Measurements from ENCODE around the gene RBBP7. TPM values are rescaled to one million over a fixed set of nuclear protein-coding genes. Genes with fewer than 3 reads are reported as not detected.

Gene RBBP7
- total and polyA plus RNA-seq, 10 of the 15 experiments (the other 5 are each of a cell fraction or from before 2014, with no cell fraction given): 95.3 to 277 (median 194) TPM

- Histone ChIP-seq H3K4me1 (ENCODE audit: control insufficient read depth, insufficient read depth, low read length) (no peaks in the 10 kb centered on the region), H3K9me3 (replicated peaks; ENCODE audit: control insufficient read depth, insufficient read depth, low read length) (no peaks in the 10 kb centered on the region), H3K79me2 (ENCODE audit: control insufficient read depth, insufficient read depth, low read length) (no peaks in the 10 kb centered on the region), H3K36me3 (ENCODE audit: control insufficient read depth in 2 of 2, insufficient read depth in 2 of 2, low read length in 1 of 2) (peaks cover 1 to 5% of the 10 kb centered on the region in 2 experiments; a peak in 3 of 4 replicates), H3K27ac (ENCODE audit: control insufficient read depth, insufficient read depth) (no peak overlapping the region), H3K4me3 (no peak overlapping the region), H3K9ac (ENCODE audit: control insufficient read depth, insufficient read depth, low read length) (no peak overlapping the region), H4K20me1 (ENCODE audit: control insufficient read depth, insufficient read depth) (no peaks in the 10 kb centered on the region; the same call in 1 of the 2 replicates), H3K27me3 (replicated peaks in 1 of 2; ENCODE audit: control insufficient read depth in 2 of 2, insufficient read depth in 2 of 2, low read length in 1 of 2) (no peaks in the 10 kb centered on the region), H2AFZ (ENCODE audit: control insufficient read depth, low read depth, low read length) (no peak overlapping the region), H3K4me2 (ENCODE audit: control insufficient read depth, insufficient read depth) (no peak overlapping the region)
- intact Hi-C loops (cut with micrococcal nuclease; ENCODE audit: unreplicated experiment) (no loop called here), in situ Hi-C loops (cut with MboI) (loop anchor here (10.0 kb wide), 1 partner anchor 865 kb away; no protein-coding TSS in a partner anchor)
- ChIA-PET CTCF (interaction anchor here (1.1 to 1.8 kb wide), 3 partner anchors 13 to 227 kb away, joined by 3 to 5 read pairs (median 4); no protein-coding TSS in a partner anchor), RAD21 (ENCODE audit: unreplicated experiment) (interaction anchor here (1.8 kb wide), 1 partner anchor 33 kb away, joined by 4 read pairs; no protein-coding TSS in a partner anchor), SMC1A (ENCODE audit: uncharacterized antibody, unreplicated experiment) (interaction anchor here (0.8 to 1.2 kb wide), 4 partner anchors 11 to 227 kb away, joined by 3 to 4 read pairs (median 3); no protein-coding TSS in a partner anchor), POLR2A (no interaction called here)
- no TSS peak for BruUV-seq (replicated peaks)
- DNase-seq (ENCODE audit: low read depth, low spot score): no peak
- FAIRE-seq: no peak
- WGBS (ENCODE audit: insufficient coverage, insufficient replicate concordance, low lambda C conversion rate, missing lambda C conversion rate): 82% methylated on average over 5 of the region's 5 CpGs
- no peak for ATAC-seq
- TF ChIP-seq RB1 (IDR thresholded peaks at IDR 0.05; ENCODE audit: borderline replicate concordance) (no peak), HDAC6 (IDR thresholded peaks at IDR 0.05; ENCODE audit: unreplicated experiment) (no peak), SPI1 (IDR thresholded peaks at IDR 0.05; ENCODE audit: borderline replicate concordance, insufficient read depth, low read depth, low read length) (no peak), PBX3 (IDR thresholded peaks at IDR 0.05; ENCODE audit: insufficient replicate concordance, low read depth, low read length) (no peak), CBX3 (IDR thresholded peaks at IDR 0.05; ENCODE audit: borderline replicate concordance, low read depth) (no peak), MXI1 (IDR thresholded peaks at IDR 0.05; ENCODE audit: low read depth, low read length) (no peak), WRNIP1 (IDR thresholded peaks at IDR 0.05; ENCODE audit: borderline replicate concordance, low read depth, low read length) (no peak), HDGF (IDR thresholded peaks at IDR 0.05) (no peak), E4F1 (IDR thresholded peaks at IDR 0.05; ENCODE audit: borderline replicate concordance, partially characterized antibody) (no peak), CHD1 (IDR thresholded peaks at IDR 0.05; ENCODE audit: low read depth, low read length) (no peak), CHD2 (IDR thresholded peaks at IDR 0.05; ENCODE audit: borderline replicate concordance, low read depth, low read length) (no peak), BMI1 (IDR thresholded peaks at IDR 0.05; ENCODE audit: borderline replicate concordance) (no peak), SMARCA5 (IDR thresholded peaks at IDR 0.05) (no peak), EGR1 (IDR thresholded peaks at IDR 0.05; ENCODE audit: borderline replicate concordance in 1 of 2, low read depth in 2 of 2, low read length in 2 of 2) (no peak)
- TF ChIP-seq, protein P1, sequence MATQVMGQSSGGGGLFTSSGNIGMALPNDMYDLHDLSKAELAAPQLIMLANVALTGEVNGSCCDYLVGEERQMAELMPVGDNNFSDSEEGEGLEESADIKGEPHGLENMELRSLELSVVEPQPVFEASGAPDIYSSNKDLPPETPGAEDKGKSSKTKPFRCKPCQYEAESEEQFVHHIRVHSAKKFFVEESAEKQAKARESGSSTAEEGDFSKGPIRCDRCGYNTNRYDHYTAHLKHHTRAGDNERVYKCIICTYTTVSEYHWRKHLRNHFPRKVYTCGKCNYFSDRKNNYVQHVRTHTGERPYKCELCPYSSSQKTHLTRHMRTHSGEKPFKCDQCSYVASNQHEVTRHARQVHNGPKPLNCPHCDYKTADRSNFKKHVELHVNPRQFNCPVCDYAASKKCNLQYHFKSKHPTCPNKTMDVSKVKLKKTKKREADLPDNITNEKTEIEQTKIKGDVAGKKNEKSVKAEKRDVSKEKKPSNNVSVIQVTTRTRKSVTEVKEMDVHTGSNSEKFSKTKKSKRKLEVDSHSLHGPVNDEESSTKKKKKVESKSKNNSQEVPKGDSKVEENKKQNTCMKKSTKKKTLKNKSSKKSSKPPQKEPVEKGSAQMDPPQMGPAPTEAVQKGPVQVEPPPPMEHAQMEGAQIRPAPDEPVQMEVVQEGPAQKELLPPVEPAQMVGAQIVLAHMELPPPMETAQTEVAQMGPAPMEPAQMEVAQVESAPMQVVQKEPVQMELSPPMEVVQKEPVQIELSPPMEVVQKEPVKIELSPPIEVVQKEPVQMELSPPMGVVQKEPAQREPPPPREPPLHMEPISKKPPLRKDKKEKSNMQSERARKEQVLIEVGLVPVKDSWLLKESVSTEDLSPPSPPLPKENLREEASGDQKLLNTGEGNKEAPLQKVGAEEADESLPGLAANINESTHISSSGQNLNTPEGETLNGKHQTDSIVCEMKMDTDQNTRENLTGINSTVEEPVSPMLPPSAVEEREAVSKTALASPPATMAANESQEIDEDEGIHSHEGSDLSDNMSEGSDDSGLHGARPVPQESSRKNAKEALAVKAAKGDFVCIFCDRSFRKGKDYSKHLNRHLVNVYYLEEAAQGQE (IDR thresholded peaks at IDR 0.05; ENCODE audit: low read depth, low read length): no peak
Measured at GRCh38 chrX:16819634-16820033, 50.5 kb downstream of the RBBP7 start.

Measured in GM12878 (cell line).